ENCODE results near the gene EPB41L5.

- TF ChIP-seq CTCF (IDR thresholded peaks at IDR 0.05): peak in 2 of 3 experiments; percentile 26 to 28
- TF ChIP-seq POLR2A (IDR thresholded peaks at IDR 0.05): no peak
Observed at GRCh38 chr2:120206022-120206581, 193.2 kb downstream of the EPB41L5 start.

Data from testis (tissue), 2 donors.